ENCODE data around the gene DSTYK.
"Not testable (repeated sequence)": the region's sequence is repeated elsewhere in the genome, so short reads cannot be mapped to it uniquely, and the experiment has no call there.

Gene DSTYK

DNA sequence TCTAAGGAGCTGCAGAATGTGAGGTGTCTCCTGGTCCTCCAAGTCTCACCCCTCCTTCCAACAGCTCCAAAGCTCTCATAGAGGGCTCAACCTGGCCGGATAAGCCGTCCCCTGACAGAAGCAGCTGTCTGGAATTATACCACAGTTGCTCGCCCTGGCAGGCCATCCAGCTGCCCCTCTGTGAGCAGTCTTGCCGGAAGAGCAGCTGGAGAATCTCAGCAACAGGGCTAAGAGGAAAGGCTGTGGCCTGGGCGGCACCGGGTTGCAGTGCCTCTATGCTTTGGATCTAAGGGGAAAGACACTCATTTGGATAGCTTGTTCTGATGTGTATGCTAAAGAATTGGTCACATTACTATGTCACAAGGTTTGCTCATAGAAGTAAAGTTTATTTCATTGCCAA, 28.6 kb upstream of the DSTYK start:
- peak; percentile 62 for DNase-seq

DNA sequence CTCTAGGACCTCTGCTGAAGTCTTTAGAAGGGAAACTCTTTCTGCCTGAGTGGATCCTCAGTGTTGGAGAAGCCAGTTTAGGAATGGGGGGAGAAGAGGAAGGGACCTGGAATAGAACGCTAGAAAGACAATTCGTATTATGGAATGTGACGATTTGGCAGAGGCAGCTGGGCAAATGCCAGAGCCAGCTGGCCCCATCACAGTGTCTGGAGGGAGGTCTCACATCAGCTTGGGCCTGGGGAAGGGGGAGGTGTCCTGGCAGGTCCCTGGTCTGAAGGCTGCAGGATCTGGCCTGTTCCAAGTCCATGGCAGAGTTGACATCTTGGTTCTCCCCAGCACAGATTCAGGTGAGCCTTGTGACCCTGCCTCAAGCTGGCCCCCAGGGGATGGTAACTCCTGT, 27.6 kb upstream of the DSTYK start:
- no peak for DNase-seq

DNA sequence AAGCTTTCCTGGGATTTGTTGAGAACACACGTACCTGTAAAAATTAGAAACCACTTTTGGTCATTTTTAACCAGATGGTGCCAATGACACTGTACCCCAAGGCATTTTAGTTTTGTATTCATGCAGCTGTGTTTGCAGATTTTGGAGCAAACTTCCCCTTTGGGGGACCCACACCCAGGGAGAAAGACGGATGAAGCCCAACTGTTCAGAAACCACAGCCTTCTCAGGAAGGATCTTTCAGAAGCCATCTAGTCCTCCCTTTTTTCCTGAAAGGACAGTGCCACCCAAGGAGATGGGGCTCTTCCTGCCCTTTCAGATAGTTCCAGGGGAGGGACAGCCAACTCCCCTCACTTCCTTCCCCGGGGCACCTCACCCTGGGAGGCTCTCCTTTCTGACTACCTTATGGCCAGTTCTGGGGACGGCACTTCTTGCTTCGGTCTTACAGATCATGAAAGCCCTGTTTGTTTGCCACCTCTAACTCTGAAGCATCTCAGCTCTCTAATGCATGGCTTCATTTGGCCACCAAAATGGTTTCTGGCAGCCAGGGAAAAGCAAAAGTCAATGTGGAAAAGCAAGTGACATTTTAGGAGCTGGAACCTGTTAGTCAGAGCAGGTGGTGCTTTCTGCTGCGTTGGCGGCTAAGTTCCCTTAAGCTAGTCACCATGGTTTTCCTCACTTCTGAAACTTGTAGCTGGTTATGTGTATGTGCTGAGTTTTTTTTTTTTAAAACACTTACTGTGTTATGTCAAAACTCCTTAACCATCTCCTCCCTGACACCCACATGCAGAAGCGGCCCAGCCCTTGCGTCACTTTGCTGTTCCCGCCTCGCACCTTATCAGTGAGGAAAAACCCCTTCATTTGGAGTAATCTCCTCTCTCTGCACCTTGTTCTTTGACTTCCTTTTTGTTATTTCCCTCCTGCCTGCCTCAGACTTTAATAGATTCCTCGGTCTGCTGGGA, 26.3 kb upstream of the DSTYK start:
- DNase-seq: no peak

DNA sequence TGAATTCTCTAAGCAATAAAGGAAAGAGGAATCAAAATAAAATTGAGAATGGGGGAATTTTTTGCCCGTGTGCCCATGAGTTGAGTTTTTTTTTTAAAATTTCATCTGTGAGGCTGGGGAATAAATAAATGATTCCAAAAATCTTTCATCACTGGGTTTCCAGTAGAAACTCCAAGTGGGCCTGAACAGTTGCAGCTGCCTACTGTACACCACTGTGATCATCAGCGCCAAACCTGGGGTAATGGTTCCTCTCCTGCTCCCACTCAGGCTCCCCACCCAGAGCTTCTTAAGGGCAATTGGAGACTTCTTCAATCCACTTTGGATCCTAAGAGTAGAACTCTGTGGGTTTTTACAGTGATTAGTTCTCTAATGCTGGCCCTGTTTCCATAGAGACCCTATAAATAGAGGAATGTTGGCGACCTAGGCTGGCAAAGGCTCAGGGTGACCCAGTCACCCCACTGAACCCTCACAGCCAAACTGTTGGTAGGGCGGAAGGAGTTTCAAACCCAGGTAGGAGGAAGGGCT, 25.5 kb upstream of the DSTYK start:
- DNase-seq: no peak

DNA sequence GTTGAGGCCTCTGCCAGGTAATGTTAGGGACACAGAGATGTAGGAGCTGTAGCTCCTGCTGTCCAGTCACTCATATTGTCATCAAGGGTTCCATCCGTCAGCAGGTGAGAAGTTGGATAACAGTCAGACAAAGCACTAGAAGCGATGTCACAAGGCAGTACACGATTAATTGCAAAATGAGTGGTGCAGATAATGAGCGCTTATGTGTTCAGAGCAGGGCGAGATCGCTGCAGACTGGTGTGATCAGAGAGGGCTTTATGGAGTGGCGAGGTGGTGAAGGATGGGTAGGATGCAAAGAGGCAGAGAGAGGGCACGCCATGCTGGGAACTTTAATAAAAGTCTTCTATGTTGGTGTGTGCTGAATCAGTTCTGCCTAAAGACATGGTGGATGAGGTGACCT, 25.0 kb upstream of the DSTYK start:
- no peak for DNase-seq

DNA sequence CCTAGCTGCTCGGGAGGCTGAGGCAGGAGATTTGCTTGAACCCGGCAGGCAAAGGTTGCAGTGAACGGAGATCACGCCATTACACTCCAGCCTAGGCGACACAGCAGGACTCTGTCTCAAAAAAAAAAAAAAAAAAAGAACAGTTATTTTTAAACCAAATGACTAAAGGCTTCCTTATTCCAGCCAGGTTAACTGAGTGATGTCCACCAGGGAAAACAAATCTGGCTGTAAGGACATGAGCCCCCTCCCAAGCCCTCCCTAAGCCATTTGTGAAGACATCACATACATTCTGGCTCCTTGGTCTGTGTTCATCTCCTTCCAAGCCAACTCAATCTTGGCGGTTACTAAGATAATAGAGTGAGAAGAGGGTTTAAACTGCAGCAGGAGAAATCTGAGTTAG, 24.4 kb upstream of the DSTYK start:
- DNase-seq: no peak

DNA sequence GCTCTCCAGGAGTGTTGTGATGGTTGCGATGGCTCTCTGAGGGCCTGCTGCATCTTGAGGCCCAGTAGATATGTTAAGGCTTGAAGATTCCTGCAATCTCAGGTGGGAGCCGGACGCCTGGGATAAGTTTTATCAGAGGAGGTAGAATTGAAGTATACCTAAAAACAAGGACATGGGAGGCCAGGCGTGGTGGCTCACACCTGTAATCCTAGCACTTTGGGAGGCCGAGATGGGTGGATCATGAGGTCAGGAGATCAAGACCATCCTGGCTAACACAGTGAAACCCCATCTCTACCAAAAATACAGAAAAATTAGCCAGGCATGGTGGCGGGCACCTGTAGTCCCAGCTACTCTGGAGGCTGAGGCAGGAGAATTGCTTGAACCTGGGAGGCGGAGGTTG, 22.5 kb upstream of the DSTYK start:
- DNase-seq: not testable (repeated sequence)

DNA sequence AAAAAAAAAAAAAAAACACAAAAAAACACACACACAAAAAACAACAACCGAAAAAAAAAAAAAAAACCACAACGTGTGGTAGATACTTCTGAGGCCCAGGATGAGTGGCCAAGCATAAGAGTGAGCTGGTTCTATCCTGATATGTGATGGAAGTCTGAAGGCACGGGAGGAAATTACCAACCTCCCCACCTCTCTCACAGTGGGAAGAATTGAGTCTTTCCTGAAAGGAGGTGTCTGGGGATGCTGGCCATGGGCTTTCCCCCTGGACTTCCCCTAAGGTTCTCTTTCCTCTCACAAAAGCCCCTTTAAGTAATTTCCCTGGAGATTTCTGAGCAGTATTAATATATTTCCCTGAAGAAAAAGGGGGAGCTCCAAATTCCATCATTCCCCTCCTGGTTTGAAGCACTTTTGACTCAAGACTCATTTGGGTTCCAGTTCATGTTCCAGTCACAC, 21.5 kb upstream of the DSTYK start:
- DNase-seq: no peak

DNA sequence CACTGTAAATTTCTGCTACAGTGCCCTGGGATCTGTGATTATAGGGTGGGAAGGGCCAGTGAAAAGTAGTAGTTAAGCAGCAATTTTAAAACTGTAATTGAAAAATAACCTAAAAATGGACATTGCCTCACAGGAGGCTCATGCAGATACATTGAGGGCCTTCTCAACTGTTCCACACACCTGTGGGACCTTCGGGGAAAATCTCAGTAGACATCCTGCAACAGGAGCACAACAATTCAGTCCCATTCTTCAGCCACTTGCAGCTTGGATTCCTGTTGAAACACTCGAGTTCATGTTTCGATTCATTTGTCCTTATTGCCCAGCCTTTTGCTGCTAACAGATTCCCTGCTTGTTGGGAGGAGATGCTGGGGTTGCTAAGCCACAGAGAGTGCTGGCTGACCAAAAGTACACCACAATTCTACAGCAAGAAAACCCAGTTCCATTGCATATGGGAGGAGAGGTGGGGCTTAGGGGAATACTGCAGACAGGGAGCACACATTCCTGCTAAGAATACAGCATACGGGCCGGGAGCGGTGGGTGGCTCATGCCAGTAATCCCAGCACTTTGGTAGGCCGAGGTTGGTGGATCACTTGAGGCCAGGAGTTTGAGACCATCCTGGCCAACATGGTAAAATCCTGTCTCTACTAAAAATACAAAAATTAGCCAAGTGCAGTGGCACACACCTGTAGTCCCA, 20.8 kb upstream of the DSTYK start:
- DNase-seq: no peak

DNA sequence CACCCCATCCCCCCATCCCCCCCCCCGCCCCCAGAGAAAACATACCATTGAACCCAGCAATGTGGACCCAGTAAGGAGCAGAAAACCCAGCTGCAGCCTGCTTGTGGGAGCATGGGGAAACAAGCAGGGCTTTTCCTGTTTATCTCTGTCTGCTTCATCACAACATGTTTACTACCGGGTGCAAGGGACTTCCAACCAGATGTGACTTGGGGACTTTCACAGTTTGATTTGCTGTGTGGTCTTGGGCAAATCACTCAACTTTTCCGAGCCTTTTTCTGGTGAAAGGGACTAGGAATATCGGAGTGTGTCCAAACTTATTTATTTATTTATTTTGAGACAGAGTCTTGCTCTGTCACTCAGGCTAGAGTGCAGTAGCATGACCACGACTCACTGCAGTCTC, 19.5 kb upstream of the DSTYK start:
- no peak for DNase-seq

DNA sequence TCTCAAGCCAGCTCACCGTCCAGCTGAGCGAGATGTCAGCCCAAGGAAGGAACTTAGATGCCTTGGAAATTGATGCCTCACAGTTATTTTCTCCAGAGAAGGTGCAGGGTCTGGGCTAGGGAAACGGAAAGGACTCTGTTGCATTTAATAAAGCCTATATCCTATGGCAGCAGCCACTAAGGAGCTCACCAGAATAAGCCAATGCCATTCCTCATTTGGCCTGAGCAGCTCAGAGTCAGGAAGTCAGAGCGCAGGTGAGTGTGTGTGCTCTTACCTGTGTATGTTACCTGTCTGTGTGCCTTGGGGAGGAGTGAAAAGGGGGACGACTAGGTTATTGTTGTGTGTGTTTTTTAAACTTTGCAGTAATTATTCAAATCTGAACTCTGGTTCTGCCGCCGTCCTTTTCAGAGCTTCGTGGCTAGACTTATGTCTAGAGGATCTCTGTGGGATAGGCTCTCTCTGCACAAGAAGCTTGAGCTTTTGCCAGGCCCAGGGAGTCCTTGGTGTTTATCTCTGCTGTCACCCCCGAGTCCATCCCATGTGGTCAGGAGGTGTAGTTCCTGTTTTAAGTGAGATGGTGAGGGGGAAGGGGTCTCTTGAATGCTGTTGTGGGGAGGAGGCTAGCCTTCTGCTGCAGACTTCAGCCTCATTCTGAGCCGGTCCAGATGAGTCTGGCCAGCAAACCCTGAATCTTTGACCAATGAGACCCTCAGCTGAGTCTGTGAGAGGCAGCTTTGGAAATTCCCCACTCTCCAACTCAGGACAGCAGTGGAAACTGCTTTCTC, 18.6 kb upstream of the DSTYK start:
- DNase-seq: no peak

DNA sequence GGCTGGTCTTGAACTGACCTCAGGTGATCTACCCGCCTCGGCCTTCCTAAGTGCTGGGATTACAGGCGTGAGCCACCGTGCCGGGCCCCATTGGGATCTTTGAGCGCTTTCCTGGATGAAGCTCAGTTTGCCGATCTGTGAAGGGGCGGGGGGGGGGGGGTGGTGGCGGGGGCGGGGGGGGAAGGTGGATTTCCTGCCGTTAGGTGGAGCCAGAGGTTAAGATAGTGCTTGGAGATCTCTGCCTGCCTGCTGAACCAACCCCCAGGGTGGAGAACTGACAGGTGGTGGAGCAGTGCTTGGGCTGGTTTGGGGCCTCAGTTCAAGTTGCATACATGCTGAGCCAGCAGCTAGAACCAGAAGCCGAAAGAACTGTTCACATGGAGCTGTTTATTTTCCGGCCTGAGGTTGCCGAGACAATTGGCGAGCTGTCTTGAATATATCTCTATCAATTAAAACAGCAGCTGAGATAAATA, 17.9 kb upstream of the DSTYK start:
- peak; percentile 81 for DNase-seq

DNA sequence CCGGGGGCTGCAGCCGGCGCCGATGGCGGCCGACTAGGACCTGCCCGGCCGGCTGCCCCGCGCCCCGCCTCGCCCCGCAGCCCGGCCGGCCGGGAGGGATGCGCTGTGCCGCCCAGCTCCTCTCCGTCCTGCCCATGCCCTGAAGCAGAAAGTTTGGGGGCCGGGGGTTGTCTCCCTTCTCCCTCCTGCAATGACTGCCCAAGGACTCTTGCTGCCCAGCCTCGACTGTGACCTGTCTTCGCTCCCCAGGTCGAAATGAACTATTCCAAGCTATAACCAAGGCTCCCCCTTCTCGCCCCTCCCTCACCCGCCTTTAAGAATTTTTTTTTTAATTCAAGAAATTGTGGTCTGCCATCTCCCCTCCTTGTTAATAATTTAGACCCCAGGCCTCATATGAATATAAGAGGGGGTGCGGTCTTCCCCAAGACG, 16.6 kb upstream of the DSTYK start:
- DNase-seq: peak; percentile 74

DNA sequence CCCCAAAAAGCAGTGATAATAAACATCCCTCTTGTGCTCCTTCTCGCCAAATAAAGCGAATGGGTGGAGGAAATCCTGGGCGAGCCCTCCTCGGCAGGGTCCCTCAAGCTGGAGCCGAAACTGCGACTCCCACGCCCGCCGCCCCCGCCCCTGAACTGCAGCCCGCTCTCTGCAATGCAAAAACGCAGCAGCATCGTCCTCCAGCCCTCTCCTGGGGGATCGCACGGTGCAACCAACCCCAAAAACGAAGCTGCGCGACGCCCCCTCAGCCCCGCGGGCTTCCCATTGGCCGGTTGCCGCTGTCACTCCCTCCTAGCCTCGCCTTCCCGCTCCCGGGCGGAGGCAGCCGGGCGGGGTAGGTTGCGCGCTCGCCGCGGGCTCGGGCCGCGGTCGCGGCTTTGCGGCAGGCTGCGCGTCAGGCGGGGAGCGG, 16.1 kb upstream of the DSTYK start, which contains the start of gene TMCC2:
TMCC2 (plus strand) TSS at position 363 of the 430 bp plus-strand sequence. CDS start 619 bp downstream, outside the sequence.
- peak; percentile 97 for DNase-seq

DNA sequence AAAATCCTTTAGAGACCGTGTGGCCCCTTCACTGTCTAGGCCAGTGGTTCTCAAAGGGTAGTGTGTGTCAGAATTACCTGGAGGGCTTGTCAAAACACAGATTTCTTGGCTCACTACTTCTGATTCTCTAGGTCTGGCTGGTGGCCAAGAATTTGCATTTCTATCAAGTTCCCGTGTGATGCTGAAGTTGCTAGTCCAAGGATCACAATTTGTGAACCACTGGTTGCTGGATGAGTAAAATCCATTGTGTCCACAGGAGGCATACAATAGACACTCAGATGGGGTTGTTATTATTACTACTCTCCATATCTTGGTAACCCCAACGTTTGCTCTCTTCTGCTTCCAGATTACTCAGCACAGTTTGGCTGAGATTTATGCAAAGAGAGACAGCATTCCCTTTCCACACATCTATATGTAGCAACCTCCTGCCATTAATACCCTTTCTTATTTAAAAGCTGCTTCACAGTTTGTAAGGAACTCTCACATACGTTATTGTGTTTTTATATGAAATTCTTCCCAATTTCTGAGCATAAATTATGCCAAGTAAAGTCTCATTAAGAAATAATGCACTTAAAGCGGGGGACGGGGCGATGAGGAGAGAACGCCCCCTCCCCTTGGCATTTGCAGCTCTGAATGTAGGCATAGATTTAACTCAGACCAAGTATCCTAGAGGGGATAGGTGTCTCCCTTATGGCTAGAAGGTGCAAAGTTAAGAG, 15.5 kb upstream of the DSTYK start:
- peak; percentile 65 for DNase-seq

DNA sequence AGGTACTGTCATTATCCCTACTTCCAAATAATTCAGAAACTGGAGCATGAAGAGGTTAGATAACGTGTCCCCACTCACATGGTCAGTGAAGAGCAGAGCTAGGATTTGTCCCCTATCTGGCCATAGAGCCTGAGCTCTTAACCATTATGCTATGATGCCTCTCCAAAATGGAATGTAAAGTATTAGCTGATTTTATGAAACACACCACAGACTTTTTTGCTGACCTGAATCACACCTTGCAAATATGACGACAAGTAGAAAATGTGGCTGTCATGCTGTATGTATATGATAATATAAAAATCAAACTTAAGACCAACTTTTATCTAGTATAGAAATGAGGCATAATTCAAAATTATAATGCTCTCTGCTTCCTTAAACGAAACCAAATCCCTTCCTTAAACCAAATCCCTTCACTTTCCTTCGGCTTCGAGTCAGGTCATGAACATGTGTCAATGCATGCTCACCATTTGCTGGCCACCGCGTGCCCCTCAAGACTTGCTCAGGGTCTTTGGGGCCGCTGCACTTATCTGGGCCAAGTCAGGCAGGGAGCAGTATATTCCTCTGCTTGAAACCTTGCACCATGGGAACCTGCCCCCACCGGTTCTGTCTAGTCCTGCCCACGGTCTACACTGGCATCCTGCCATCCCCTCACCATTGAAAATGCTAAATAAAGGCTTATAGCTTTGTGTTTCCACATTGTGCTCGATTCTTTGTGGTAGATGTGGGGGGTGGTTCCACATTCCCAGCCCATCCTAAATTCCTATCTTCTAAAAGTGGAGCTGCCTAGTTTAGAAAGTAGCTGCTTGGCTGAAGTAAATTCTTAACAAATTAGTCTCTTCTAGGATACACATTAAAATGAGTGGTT, 14.6 kb upstream of the DSTYK start:
- DNase-seq: no peak

DNA sequence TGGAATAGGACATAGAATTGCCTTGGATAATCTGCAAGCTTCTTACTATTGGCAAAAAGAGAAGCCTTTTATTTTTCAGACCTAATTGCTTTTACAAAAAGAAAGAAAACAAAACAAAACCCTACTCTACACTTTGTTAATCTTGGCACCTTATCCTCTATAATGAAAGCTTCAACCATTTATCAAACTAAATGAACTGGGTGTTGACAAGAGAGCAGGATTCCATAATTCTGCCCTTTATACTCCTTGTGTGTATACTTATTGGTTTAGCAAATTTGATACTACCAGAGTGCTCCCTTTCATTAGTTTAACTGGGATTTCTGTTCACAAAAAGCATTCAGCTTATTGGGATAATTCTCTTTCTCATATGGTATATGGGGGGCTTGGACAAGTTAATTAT, 13.2 kb upstream of the DSTYK start:
- no peak for DNase-seq

DNA sequence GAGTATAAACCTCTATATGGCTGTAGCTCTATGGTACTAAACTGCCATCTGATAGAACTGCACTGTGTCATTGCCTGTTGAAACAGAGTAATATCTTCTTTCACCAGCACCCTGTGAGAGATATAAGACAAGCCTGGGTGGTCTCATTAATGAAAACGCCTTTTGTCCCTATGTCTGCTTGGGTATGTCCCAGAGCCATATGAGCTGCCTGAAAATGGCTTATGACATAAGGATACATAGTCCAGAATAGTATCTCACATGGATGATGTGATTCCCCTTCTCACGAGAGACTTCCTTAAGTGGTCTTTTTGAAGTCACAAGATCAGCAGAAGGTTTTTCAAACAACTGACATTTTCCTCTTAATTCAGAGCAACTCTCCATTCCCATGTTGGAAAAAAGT, 8.9 kb upstream of the DSTYK start:
- no peak for DNase-seq

DNA sequence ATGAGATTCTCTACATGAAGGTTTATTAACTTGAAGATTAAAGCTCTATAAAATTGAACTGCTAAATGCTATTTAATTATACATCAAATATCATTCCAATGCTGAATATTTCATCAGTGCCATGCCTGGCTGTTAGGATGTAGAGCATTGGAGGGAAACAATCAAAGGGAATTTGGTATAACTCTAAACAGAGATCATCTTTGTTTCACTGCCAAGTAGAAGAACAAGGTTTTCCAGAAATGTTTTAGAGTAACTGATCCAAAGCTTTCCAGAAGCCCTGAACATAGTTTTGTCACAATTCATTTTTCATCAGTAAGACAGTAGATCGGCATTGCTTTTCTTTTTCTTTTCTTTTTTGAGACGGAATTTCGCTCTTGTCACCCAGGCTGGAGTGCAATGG, 5.9 kb upstream of the DSTYK start:
- DNase-seq: no peak

DNA sequence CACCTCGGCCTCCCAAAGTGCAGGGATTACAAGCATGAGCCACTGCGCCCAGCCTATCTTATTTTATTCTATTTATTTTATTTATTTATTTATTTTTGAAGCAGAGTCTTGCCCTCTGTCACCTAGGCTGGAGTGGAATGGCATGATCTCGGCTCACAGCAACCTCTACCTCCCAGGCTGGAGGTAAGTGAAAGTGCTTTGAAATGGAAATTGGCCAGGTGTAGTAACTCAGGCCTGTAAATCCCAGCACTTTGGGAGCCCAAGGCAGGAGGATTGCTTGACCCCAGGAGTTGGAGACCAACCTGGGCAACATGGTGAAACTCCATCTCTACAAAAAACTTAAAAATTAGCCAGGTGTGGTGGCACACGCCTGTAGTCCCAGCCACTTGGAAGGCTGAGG, 5.1 kb upstream of the DSTYK start:
- DNase-seq: no peak

DNA sequence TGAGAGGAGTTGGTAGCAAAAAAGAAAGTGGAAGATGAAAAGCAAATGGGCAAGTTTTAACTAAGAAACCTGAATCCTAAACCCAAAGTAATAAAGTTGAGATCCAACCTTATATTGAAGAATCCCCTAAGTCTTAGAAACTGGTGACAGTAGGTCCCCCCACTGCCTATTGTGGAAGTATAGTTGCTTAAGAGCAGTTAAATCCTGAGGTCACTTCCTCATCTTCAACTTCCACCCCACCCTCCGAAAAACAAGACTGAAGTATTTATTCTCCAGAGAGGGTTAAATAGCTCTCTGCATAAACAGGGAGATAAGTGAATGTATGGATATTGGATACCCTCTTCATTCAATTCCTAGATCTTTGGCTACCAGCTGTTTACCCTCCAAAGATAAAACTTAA, 3.3 kb upstream of the DSTYK start:
- no peak for DNase-seq

All from eye (tissue), 1 donor.